HL-60 (cell line): Measurements from ENCODE around the gene KYAT1.

Experiments used
- DNase-seq, 2 experiments: peaks; one replicate each; pipeline ENCODE4 v3.0.0-alpha.2; 2010 to 2020; ENCODE audit warnings: low read depth in 1 of 2, low spot score in 1 of 2
- H3K27ac ChIP-seq: fragments of 250-450 bp; sonication (Bioruptor Pico); replicated peaks from 2 replicates; pipeline ENCODE4 v1.5.1; 2020; ENCODE audit warnings: mild to moderate bottlenecking, moderate library complexity
- H3K27me3 ChIP-seq: fragments of 250-450 bp; sonication (Bioruptor Pico); 2 replicates; pipeline ENCODE4 v1.5.1; 2021; ENCODE audit warnings: mild to moderate bottlenecking, moderate library complexity; ENCODE audit not compliant: insufficient read depth, poor library complexity, severe bottlenecking
- H3K4me3 ChIP-seq: replicated peaks from 2 replicates; pipeline ENCODE4 v1.5.1; 2011; ENCODE audit warnings: mild to moderate bottlenecking, control low read depth, low read length; ENCODE audit not compliant: insufficient read depth
- CTCF ChIP-seq: IDR thresholded peaks from one replicate; pipeline ENCODE4 v1.5.1; 2011; ENCODE audit warnings: low read length, control low read depth, inconsistent platforms; ENCODE audit not compliant: insufficient read depth
- GABPA ChIP-seq: IDR thresholded peaks from 2 replicates; pipeline ENCODE4 v1.6.1; 2012; ENCODE audit warnings: low read depth
- POLR2AphosphoS5 ChIP-seq: IDR thresholded peaks from 2 replicates; pipeline ENCODE4 v1.6.1; 2012; ENCODE audit warnings: low read depth
- SPI1 ChIP-seq: IDR thresholded peaks from 2 replicates; pipeline ENCODE4 v1.6.1; 2012; ENCODE audit warnings: low read depth, mild to moderate bottlenecking, borderline replicate concordance
- TF ChIP-seq, protein P1 (sequence below): IDR thresholded peaks from 2 replicates; pipeline ENCODE4 v1.6.1; 2012; ENCODE audit warnings: low read depth; ENCODE audit not compliant: insufficient replicate concordance

Gene KYAT1

DNA sequence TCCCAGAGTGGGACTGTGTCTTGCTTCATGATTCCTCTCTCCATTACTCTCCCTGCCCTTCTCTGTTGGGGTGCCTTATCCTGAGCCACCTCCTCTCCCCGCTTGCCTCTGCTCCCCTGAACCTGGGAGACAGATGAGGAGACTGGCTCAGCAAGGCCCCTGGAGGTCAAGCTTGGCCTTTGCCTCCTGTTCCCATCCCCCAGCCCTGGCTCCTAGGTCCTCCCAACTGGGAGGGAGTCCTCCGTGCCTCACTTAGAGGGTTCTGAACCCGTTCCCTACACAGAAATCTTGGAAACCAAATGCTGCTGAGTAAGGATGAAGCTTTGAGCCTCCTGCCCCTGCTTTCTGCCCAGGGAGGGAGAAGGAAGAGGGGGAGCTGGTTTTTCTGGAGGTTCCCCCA lies 73.2 kb downstream of the KYAT1 start:
- H3K27ac ChIP-seq: no peak overlapping the region
- H3K27me3 ChIP-seq: no peaks in the 10 kb centered on the region
- H3K4me3 ChIP-seq: no peak overlapping the region
- TF ChIP-seq SPI1 (no peak), CTCF (no peak), GABPA (no peak), POLR2AphosphoS5 (no peak)
- TF ChIP-seq, protein P1, sequence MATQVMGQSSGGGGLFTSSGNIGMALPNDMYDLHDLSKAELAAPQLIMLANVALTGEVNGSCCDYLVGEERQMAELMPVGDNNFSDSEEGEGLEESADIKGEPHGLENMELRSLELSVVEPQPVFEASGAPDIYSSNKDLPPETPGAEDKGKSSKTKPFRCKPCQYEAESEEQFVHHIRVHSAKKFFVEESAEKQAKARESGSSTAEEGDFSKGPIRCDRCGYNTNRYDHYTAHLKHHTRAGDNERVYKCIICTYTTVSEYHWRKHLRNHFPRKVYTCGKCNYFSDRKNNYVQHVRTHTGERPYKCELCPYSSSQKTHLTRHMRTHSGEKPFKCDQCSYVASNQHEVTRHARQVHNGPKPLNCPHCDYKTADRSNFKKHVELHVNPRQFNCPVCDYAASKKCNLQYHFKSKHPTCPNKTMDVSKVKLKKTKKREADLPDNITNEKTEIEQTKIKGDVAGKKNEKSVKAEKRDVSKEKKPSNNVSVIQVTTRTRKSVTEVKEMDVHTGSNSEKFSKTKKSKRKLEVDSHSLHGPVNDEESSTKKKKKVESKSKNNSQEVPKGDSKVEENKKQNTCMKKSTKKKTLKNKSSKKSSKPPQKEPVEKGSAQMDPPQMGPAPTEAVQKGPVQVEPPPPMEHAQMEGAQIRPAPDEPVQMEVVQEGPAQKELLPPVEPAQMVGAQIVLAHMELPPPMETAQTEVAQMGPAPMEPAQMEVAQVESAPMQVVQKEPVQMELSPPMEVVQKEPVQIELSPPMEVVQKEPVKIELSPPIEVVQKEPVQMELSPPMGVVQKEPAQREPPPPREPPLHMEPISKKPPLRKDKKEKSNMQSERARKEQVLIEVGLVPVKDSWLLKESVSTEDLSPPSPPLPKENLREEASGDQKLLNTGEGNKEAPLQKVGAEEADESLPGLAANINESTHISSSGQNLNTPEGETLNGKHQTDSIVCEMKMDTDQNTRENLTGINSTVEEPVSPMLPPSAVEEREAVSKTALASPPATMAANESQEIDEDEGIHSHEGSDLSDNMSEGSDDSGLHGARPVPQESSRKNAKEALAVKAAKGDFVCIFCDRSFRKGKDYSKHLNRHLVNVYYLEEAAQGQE: no peak
- DNase-seq: no peak

DNA sequence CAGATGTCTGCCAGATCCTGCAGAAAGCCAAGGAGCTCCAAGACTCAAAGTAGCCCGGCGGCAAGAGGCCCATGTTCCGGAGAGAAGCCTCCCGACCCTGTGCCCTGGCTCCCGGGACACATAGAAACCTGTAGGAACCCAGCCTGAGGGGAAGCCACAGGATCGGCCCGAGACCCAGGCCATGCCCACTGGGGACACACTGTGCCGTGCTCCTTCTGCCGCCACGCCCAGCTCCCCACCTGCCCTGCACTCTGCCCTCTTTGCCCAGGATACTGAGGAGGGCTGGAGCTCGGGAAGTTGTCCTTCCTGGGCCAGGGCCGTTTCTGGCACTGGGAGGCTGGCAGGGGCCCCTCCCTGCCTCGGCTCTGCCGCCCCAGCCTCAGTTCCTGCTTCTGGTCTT lies 73.9 kb downstream of the KYAT1 start:
- H3K4me3 ChIP-seq: no peak overlapping the region
- TF ChIP-seq CTCF (no peak), POLR2AphosphoS5 (no peak), GABPA (no peak), SPI1 (no peak)
- TF ChIP-seq, protein P1: no peak
- DNase-seq: no peak
- no peaks in the 10 kb centered on the region for H3K27me3 ChIP-seq
- H3K27ac ChIP-seq: no peak overlapping the region

GRCh38 chr9:128805661-128806060 lies 76.1 kb downstream of the KYAT1 start:
- no peak for DNase-seq

More at GRCh38 chr9:128805661-128806060, 76.1 kb downstream of the KYAT1 start:
- Histone ChIP-seq H3K4me3 (no peak overlapping the region), H3K27ac (no peak overlapping the region), H3K27me3 (no peaks in the 10 kb centered on the region)
- TF ChIP-seq SPI1: no peak
- no peak for TF ChIP-seq GABPA
- TF ChIP-seq, protein P1: no peak
- TF ChIP-seq CTCF: no peak
